Type B pancreatic cell (in vitro differentiated cells): ENCODE measurements around the gene KLK5. TPM values are rescaled to one million over a fixed set of nuclear protein-coding genes. Genes with fewer than 3 reads are reported as not detected.
A peak's percentile ranks its signal among the peaks of the same experiment; 100 is the strongest.

ENCODE experiments used
- DNase-seq: peaks from one replicate; pipeline ENCODE4 v3.0.0; 2021; ENCODE audit warnings: mixed read lengths; ENCODE audit not compliant: unreplicated experiment; ENCODE audit errors: extremely low spot score
- H3K27ac Mint-ChIP-seq: 2 replicates; pipeline ENCODE4 v1.8.0; 2021; ENCODE audit warnings: mild to moderate bottlenecking, mixed read lengths
- H3K27me3 Mint-ChIP-seq: 2 replicates; pipeline ENCODE4 v1.8.0; 2021; ENCODE audit warnings: mixed read lengths
- H3K36me3 Mint-ChIP-seq: 2 replicates; pipeline ENCODE4 v1.8.0; 2021; ENCODE audit warnings: mixed read lengths
- H3K4me1 Mint-ChIP-seq: one replicate; pipeline ENCODE4 v1.8.0; 2021; ENCODE audit warnings: mixed read lengths; ENCODE audit not compliant: unreplicated experiment
- H3K4me3 Mint-ChIP-seq: 2 replicates; pipeline ENCODE4 v1.8.0; 2021; ENCODE audit warnings: mild to moderate bottlenecking, mixed read lengths
- H3K9me3 Mint-ChIP-seq: 2 replicates; pipeline ENCODE4 v1.8.0; 2021; ENCODE audit warnings: mixed read lengths
- CTCF ChIP-seq: fragments of 200-600 bp; sonication (generic); conservative IDR thresholded peaks from 2 replicates; pipeline ENCODE4 v1.5.0; 2021; ENCODE audit warnings: antibody characterized with exemption, mild to moderate bottlenecking
- total RNA-seq: library from RNA; stranded (reverse); gene quantifications from 2 replicates; pipeline ENCODE4 v1.2.1, GENCODE V29; 2021; ENCODE audit warnings: low replicate concordance

Gene KLK5
- total RNA-seq, 1 donor from 2014 or later: not detected

- Mint-ChIP-seq H3K36me3 (no peaks in the 10 kb centered on the region), H3K4me3 (no peak overlapping the region), H3K9me3 (no peaks in the 10 kb centered on the region), H3K4me1 (no peaks in the 10 kb centered on the region), H3K27me3 (peaks cover 41% of the 10 kb centered on the region), H3K27ac (no peak overlapping the region)
- DNase-seq: no peak
- TF ChIP-seq CTCF: no peak
Observed at GRCh38 chr19:50931023-50931422, 21.8 kb downstream of the KLK5 start.

GRCh38 chr19:50928831-50929230 lies 24.0 kb downstream of the KLK5 start:
- H3K27me3 Mint-ChIP-seq: peaks cover 51% of the 10 kb centered on the region
- no peak for TF ChIP-seq CTCF

GRCh38 chr19:50926144-50926543 lies 26.7 kb downstream of the KLK5 start:
- no peak for DNase-seq
- H3K27me3 Mint-ChIP-seq: peaks cover 50% of the 10 kb centered on the region
- no peaks in the 10 kb centered on the region for H3K9me3 Mint-ChIP-seq
- no peak for TF ChIP-seq CTCF
- no peak overlapping the region for H3K27ac Mint-ChIP-seq
- no peaks in the 10 kb centered on the region for H3K36me3 Mint-ChIP-seq
- H3K4me1 Mint-ChIP-seq: peaks cover 13% of the 10 kb centered on the region
- no peak overlapping the region for H3K4me3 Mint-ChIP-seq

More at GRCh38 chr19:50928831-50929230, 24.0 kb downstream of the KLK5 start:
- Mint-ChIP-seq H3K4me1 (no peaks in the 10 kb centered on the region), H3K4me3 (no peak overlapping the region), H3K27ac (no peak overlapping the region), H3K9me3 (no peaks in the 10 kb centered on the region), H3K36me3 (no peaks in the 10 kb centered on the region)
- no peak for DNase-seq

GRCh38 chr19:50925734-50926133 lies 27.1 kb downstream of the KLK5 start:
- Mint-ChIP-seq H3K9me3 (no peaks in the 10 kb centered on the region), H3K27me3 (peaks cover 47% of the 10 kb centered on the region), H3K4me1 (peaks cover 13% of the 10 kb centered on the region), H3K4me3 (no peak overlapping the region), H3K27ac (no peak overlapping the region), H3K36me3 (no peaks in the 10 kb centered on the region)
- DNase-seq: no peak
- no peak for TF ChIP-seq CTCF

- H3K9me3 Mint-ChIP-seq: no peaks in the 10 kb centered on the region
- peaks cover 13% of the 10 kb centered on the region for H3K4me1 Mint-ChIP-seq
- peaks cover 50% of the 10 kb centered on the region for H3K27me3 Mint-ChIP-seq
- H3K27ac Mint-ChIP-seq: no peak overlapping the region
- H3K4me3 Mint-ChIP-seq: no peak overlapping the region
- DNase-seq: no peak
- TF ChIP-seq CTCF: no peak
- H3K36me3 Mint-ChIP-seq: no peaks in the 10 kb centered on the region
Observed at GRCh38 chr19:50924586-50924985, 28.3 kb downstream of the KLK5 start.

- Mint-ChIP-seq H3K9me3 (no peaks in the 10 kb centered on the region), H3K4me3 (peak overlapping the region; percentile 43)
Observed at GRCh38 chr19:50922317-50922853, 30.5 kb downstream of the KLK5 start.

More at GRCh38 chr19:50922317-50922853, 30.5 kb downstream of the KLK5 start:
- TF ChIP-seq CTCF: peak; percentile 95
- peaks cover 58% of the 10 kb centered on the region for H3K27me3 Mint-ChIP-seq
- DNase-seq: peak; percentile 85
- peaks cover 13% of the 10 kb centered on the region for H3K4me1 Mint-ChIP-seq
- H3K36me3 Mint-ChIP-seq: no peaks in the 10 kb centered on the region
- peak overlapping the region; percentile 66 for H3K27ac Mint-ChIP-seq
